Neural crest cell (in vitro differentiated cells): ENCODE results near the gene YIPF2. TPM values are rescaled to one million over a fixed set of nuclear protein-coding genes. Genes with fewer than 3 reads are reported as not detected.

Experiments used
- DNase-seq: peaks from one replicate; pipeline ENCODE4 v3.0.0; 2021; ENCODE audit warnings: low read depth, mixed read lengths, low spot score
- H3K27ac Mint-ChIP-seq: one replicate; pipeline ENCODE4 v1.8.0; 2021; ENCODE audit warnings: mild to moderate bottlenecking, mixed read lengths; ENCODE audit not compliant: unreplicated experiment
- H3K27me3 Mint-ChIP-seq: 2 replicates; pipeline ENCODE4 v1.8.0; 2021; ENCODE audit warnings: low read depth, mild to moderate bottlenecking, mixed read lengths
- H3K36me3 Mint-ChIP-seq: 2 replicates; pipeline ENCODE4 v1.8.0; 2021; ENCODE audit warnings: low read depth, mild to moderate bottlenecking, mixed read lengths
- H3K4me1 Mint-ChIP-seq: 2 replicates; pipeline ENCODE4 v1.8.0; 2021; ENCODE audit warnings: mixed read lengths
- H3K4me3 Mint-ChIP-seq: one replicate; pipeline ENCODE4 v1.8.0; 2021; ENCODE audit warnings: mild to moderate bottlenecking, mixed read lengths
- H3K9me3 Mint-ChIP-seq: 2 replicates; pipeline ENCODE4 v1.8.0; 2021; ENCODE audit warnings: mixed read lengths
- CTCF ChIP-seq: fragments of 200-600 bp; sonication (generic); conservative IDR thresholded peaks from 2 replicates; pipeline ENCODE4 v1.5.0; 2021; ENCODE audit warnings: antibody characterized with exemption, mild to moderate bottlenecking
- total RNA-seq: library from RNA; stranded (reverse); gene quantifications from 2 replicates; pipeline ENCODE4 v1.2.1, GENCODE V29; 2021

Gene YIPF2
- total RNA-seq, 1 donor from 2014 or later: 22.0 TPM

- Mint-ChIP-seq H3K9me3 (no peaks in the 10 kb centered on the region), H3K4me1 (peaks cover 34% of the 10 kb centered on the region), H3K27me3 (no peaks in the 10 kb centered on the region), H3K36me3 (no peaks in the 10 kb centered on the region), H3K4me3 (no peak overlapping the region), H3K27ac (no peak overlapping the region)
- no peak for DNase-seq
- TF ChIP-seq CTCF: no peak
These were observed 31.4 kb downstream of the YIPF2 start for GRCh38 chr19:10896851-10897526.

- no peaks in the 10 kb centered on the region for H3K36me3 Mint-ChIP-seq
- H3K27ac Mint-ChIP-seq: peak overlapping the region; percentile 68
- peaks cover 45% of the 10 kb centered on the region for H3K4me1 Mint-ChIP-seq
- no peak for TF ChIP-seq CTCF
- H3K4me3 Mint-ChIP-seq: no peak overlapping the region
- no peak for DNase-seq
- H3K27me3 Mint-ChIP-seq: no peaks in the 10 kb centered on the region
- H3K9me3 Mint-ChIP-seq: no peaks in the 10 kb centered on the region
These were observed 32.5 kb downstream of the YIPF2 start for GRCh38 chr19:10895920-10896319.

DNA sequence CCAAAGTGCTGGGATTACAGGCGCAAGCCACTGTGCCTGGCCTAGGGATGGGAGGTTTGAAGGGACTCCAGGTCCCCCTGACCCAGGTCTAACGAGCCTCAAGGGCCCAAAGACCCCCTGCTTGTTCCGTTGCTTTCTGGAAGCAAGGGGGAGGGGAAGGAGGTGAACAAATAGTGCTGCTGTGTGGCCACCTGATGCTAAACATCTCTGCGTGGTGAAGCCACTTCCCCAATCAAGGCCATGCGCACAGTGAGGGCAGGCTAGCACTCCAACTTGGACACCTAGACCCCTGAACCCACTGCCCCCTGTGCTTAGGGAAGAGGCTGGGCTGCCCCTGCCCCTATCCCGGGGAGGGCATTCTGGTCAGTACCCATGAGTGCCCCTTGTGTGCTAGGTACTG is 33.1 kb downstream of the YIPF2 start:
- no peak for DNase-seq
- Mint-ChIP-seq H3K4me3 (no peak overlapping the region), H3K27me3 (no peaks in the 10 kb centered on the region), H3K9me3 (no peaks in the 10 kb centered on the region), H3K4me1 (peaks cover 47% of the 10 kb centered on the region), H3K27ac (no peak overlapping the region), H3K36me3 (no peaks in the 10 kb centered on the region)
- TF ChIP-seq CTCF: no peak

DNA sequence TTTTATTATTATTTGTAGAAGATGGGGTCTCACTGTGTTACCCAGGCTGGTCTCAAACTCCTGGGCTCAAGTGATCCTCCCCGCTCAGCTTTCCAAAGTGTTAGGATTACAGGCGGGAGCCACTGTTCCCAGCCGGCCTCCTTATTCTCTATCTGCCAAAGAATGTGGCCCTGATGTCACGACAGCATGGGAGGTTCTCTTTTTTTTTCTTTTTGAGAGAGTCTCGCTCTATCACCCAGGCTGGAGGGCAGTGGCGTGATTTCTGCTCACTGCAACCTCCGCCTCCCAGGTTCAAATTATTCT is 33.6 kb downstream of the YIPF2 start:
- Mint-ChIP-seq H3K36me3 (no peaks in the 10 kb centered on the region), H3K27me3 (no peaks in the 10 kb centered on the region), H3K9me3 (no peaks in the 10 kb centered on the region), H3K27ac (no peak overlapping the region), H3K4me1 (peaks cover 43% of the 10 kb centered on the region), H3K4me3 (no peak overlapping the region)
- no peak for TF ChIP-seq CTCF
- no peak for DNase-seq

GRCh38 chr19:10892256-10892655 is 36.2 kb downstream of the YIPF2 start:
- Mint-ChIP-seq H3K4me3 (peak overlapping the region; percentile 65), H3K27ac (peak overlapping the region; percentile 97), H3K9me3 (no peaks in the 10 kb centered on the region), H3K27me3 (no peaks in the 10 kb centered on the region), H3K36me3 (no peaks in the 10 kb centered on the region), H3K4me1 (peaks cover 62% of the 10 kb centered on the region)
- TF ChIP-seq CTCF: no peak
- DNase-seq: no peak
